ENCODE data around the gene PKNOX1.

DNA sequence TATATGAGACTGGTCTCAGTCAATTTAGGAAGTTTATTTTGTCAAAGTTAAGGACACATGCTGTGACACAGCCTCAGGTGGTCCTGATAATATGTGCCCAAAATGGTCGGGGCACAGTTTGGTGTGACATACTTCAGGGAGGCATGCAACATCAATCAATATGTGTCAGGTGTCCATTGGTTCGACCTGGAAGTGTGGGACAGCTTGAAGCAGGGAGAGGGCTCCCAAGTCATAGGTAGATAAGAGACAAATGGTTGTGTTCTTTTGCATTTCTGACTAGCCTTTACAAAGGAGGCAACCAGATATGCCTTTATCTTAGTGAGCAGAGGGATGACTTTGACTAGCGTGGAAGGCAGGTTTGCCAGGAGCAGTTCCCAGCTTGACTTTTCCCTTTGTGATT lies 44.4 kb upstream of the PKNOX1 start:
- TF ChIP-seq, protein P1, sequence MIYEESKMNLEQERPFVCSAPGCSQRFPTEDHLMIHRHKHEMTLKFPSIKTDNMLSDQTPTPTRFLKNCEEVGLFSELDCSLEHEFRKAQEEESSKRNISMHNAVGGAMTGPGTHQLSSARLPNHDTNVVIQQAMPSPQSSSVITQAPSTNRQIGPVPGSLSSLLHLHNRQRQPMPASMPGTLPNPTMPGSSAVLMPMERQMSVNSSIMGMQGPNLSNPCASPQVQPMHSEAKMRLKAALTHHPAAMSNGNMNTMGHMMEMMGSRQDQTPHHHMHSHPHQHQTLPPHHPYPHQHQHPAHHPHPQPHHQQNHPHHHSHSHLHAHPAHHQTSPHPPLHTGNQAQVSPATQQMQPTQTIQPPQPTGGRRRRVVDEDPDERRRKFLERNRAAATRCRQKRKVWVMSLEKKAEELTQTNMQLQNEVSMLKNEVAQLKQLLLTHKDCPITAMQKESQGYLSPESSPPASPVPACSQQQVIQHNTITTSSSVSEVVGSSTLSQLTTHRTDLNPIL (CRISPR knock-in tag; IDR thresholded peaks at IDR 0.05; ENCODE audit: low read depth) = no peak
- TF ChIP-seq ARNTL (CRISPR knock-in tag; IDR thresholded peaks at IDR 0.05; ENCODE audit: borderline replicate concordance, low read depth) (no peak), BACH2 (CRISPR knock-in tag; IDR thresholded peaks at IDR 0.05; ENCODE audit: borderline replicate concordance) (no peak), ZFP3 (CRISPR knock-in tag; IDR thresholded peaks at IDR 0.05) (no peak), TCF4 (CRISPR knock-in tag; IDR thresholded peaks at IDR 0.05; ENCODE audit: borderline replicate concordance) (no peak)
